HT-29 (cell line): ENCODE results near the gene MINAR1. TPM values are rescaled to one million over a fixed set of nuclear protein-coding genes. Genes with fewer than 3 reads are reported as not detected.

Experiments used
- DNase-seq: peaks from one replicate; pipeline ENCODE4 v3.0.0-alpha.2; 2015; ENCODE audit warnings: low spot score
- total RNA-seq: library from RNA; depleted of rRNA; stranded (reverse); fragments of >200 nt; shearing (Covaris generic); gene quantifications from 2 replicates; pipeline ENCODE4 v1.2.3, GENCODE V29; 2014; rRNA removed

Gene MINAR1
- total RNA-seq, 1 experiment from 2014 or later: 0.25 TPM

GRCh38 chr15:79463043-79463780, 31.1 kb downstream of the MINAR1 start:
- no peak for DNase-seq

- DNase-seq: no peak
These were observed 31.7 kb downstream of the MINAR1 start for GRCh38 chr15:79463781-79464270.

- DNase-seq: no peak
These were observed 34.4 kb downstream of the MINAR1 start for GRCh38 chr15:79466488-79466887.

GRCh38 chr15:79467865-79468586, 35.9 kb downstream of the MINAR1 start:
- no peak for DNase-seq

- no peak for DNase-seq
These were observed 40.3 kb downstream of the MINAR1 start for GRCh38 chr15:79472446-79472845.

- no peak for DNase-seq
These were observed 42.1 kb downstream of the MINAR1 start for GRCh38 chr15:79474252-79474651.

- no peak for DNase-seq
These were observed 43.2 kb downstream of the MINAR1 start for GRCh38 chr15:79475306-79475705.

GRCh38 chr15:79478108-79478507, 46.0 kb downstream of the MINAR1 start:
- DNase-seq: no peak

GRCh38 chr15:79479616-79480015, 47.5 kb downstream of the MINAR1 start:
- no peak for DNase-seq

GRCh38 chr15:79481793-79482192, 49.7 kb downstream of the MINAR1 start:
- no peak for DNase-seq

Other genes starting within 250 kb of the MINAR1 start
- gene ANKRD34C, start 149.6 kb upstream of the MINAR1 start, total RNA-seq: not detected in 2 replicates
- 212 and 218 TPM in 2 replicates for gene TMED3, start 121.2 kb upstream of the MINAR1 start, total RNA-seq